Epithelial cell of esophagus (primary cell): ENCODE data around the gene FOXB2.
"Not testable (repeated sequence)": the region's sequence is repeated elsewhere in the genome, so short reads cannot be mapped to it uniquely, and the experiment has no call there.

ENCODE experiments used
- DNase-seq: peaks from one replicate; pipeline ENCODE4 v3.0.0; 2010; ENCODE audit warnings: low read depth
- H3K4me3 ChIP-seq: 2 replicates; pipeline ENCODE4 v1.5.1; 2011; ENCODE audit warnings: mild to moderate bottlenecking, low read length, control low read depth
- TF ChIP-seq, protein P1 (sequence below): IDR thresholded peaks from 2 replicates; pipeline ENCODE4 v1.5.1; 2011; ENCODE audit warnings: low read depth, mild to moderate bottlenecking, low read length, control low read depth, inconsistent platforms; ENCODE audit not compliant: insufficient read depth; ENCODE audit errors: missing control alignments

The FOXB2 gene

DNA sequence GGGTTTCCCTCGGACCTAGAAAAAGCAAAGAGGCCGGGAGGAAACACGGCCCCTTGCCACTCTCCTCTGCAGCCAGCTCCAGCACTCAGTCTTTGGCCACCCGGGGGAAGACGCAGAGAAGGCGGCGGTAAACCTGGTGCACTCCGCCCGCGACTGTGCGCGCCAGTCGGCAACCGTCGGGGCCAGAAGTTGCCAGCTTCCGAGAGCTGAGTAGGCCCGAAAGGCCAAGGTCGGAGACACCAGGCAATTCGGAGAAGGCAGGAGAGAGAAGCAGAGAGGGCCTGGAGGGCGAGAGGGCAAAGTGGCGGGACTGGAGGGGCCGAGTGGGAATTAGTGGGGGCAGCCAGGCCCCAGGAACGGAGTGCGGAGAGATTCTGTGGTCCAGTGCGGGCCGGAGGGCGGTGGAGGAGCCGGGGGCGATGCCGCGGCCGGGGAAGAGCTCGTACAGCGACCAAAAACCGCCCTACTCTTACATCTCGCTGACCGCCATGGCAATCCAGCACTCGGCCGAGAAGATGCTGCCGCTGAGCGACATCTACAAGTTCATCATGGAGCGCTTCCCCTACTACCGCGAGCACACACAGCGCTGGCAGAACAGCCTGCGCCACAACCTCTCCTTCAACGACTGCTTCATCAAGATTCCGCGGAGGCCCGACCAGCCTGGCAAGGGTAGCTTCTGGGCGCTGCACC is at the start of gene FOXB2:
Gene FOXB2 (plus strand): TSS at position 420 of the 690 bp plus-strand sequence. CDS start 0 bp downstream, at position 420.
- no peak within 1 kb of the TSS for H3K4me3 ChIP-seq
- TF ChIP-seq, protein P1, sequence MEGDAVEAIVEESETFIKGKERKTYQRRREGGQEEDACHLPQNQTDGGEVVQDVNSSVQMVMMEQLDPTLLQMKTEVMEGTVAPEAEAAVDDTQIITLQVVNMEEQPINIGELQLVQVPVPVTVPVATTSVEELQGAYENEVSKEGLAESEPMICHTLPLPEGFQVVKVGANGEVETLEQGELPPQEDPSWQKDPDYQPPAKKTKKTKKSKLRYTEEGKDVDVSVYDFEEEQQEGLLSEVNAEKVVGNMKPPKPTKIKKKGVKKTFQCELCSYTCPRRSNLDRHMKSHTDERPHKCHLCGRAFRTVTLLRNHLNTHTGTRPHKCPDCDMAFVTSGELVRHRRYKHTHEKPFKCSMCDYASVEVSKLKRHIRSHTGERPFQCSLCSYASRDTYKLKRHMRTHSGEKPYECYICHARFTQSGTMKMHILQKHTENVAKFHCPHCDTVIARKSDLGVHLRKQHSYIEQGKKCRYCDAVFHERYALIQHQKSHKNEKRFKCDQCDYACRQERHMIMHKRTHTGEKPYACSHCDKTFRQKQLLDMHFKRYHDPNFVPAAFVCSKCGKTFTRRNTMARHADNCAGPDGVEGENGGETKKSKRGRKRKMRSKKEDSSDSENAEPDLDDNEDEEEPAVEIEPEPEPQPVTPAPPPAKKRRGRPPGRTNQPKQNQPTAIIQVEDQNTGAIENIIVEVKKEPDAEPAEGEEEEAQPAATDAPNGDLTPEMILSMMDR: no peak
- DNase-seq: no peak

DNA sequence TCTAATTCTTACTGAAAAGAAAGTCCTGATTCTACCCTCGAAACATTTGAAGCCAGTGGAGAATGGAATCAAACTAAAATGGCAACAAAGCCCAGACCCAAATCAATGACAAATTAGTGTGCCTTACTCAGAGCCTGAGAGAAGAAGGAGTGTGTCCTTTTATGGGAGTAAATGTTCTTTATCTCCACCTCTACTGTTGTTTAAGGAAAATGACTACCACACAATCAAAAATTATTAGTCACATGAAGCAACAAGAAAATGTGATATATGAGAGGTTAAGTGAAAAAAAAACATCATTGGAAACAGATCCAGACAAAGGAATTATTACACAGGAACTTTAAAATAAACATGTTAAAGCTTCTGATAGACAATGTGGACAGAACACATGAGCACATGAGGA is 49.7 kb upstream of the FOXB2 start:
- no peak for DNase-seq
- TF ChIP-seq, protein P1: no peak
- no peak overlapping the region for H3K4me3 ChIP-seq

DNA sequence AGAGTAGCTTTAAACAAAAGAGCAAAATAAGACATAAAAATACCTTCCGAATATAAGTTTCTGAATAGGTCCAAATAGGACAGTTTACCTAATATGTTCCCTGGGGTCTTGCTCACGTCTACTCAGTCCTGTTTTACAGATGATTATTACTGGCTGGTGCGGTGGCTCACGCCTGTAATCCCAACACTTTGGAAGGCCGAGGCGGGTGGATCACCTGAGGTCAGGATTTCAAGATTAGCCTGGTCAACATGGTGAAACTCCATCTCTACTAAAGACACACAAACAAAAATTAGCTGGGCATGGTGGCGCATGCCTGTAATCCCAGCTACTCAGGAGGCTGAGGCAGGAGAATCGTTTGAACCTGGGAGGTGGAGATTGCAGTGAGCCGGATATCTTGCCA is 40.6 kb upstream of the FOXB2 start:
- not testable (repeated sequence) for H3K4me3 ChIP-seq, DNase-seq

DNA sequence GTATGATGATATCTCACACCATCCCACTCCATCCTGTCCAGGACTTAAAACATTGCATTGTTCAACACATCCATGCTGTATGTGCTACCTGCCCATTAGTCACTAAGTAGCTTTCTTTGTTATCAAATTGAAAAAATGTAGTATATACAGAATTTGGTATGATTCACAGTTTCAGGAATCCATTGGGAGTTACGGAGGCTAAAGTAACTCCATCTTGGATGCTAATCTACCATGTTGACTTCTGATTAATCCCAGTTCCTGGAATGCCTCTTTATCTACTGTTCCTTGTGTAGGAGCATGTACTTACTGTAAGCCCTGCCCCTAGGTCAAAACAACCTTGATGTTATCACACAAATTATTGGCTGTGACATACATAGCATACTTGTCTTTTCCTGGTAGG is 38.9 kb upstream of the FOXB2 start:
- DNase-seq: peak; percentile 2
- no peak overlapping the region for H3K4me3 ChIP-seq

DNA sequence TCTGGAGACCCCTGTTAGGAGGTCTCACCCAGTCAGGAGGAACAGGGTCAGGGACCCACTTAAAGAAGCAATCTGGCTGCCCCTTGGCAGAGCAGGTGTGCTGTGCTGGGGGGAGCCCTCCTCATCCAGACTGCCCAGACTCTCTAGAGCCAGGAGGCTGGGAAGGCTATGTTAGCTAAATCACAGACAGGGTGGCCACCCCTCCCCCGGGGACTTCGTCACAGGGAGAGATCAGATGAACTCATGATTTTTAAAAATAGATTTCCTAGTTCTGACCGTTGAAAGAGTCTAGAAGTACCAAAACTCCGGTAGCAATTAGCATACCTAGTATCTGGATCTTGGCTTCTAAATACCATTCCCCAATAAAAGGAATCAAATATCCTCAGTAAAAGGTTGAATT is 35.0 kb upstream of the FOXB2 start:
- DNase-seq: no peak
- H3K4me3 ChIP-seq: no peak overlapping the region
- TF ChIP-seq, protein P1: no peak

More for the DNA sequence above, 38.9 kb upstream of the FOXB2 start:
- TF ChIP-seq, protein P1: no peak

DNA sequence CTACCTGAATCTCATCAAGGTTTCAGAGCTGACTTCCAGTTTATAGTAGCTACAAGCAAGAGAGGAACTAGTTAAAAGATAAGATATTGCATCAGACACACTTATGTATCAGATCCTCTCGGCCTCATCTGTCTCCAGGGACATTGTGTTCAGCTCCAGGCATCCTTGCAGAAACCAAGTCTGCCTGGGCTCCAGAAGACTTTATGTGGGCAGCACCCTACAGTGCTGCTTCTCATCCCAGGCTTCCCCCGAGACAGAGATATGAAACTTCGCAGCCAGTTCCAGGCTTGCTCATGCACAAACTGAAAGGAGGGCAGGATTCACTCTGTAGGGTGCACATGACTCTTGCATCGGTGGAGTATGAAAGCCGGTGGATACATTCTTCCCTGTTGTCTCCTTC is 33.9 kb upstream of the FOXB2 start:
- no peak for DNase-seq
- no peak overlapping the region for H3K4me3 ChIP-seq
- TF ChIP-seq, protein P1: no peak

DNA sequence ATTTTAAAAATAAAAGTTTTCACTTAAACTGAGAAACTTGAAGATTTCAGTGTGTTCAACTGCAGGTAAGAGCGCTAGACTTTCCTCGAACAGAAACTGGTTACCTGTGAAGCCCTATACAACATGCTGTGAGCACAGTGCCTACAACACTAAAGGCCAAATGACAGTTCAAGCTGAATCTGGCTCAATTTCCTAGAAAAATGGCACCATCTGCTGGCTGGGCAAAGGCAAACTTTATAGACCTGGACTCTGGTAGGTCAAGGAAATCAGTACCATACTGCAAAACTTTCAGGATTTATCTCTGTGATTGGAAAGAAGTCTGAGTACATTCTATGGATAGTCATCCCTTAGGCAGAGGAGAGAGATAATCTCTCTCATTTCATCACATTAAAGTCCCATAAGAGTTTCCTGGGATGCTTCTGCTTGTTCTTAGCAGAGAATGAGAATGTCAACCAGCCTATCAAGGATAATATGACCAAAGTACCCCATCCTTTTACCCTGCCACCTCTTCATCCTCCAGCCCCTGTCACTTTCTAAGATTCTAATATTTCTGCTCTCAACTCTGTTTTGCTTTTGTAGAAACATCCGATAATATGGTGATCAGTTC is 31.8 kb upstream of the FOXB2 start:
- peak; percentile 62 for DNase-seq
- TF ChIP-seq, protein P1: peak; percentile 65
- no peak overlapping the region for H3K4me3 ChIP-seq
